Upper lobe of right lung (tissue), 1 donor: ENCODE results near the gene DEPDC1B. TPM values are rescaled to one million over a fixed set of nuclear protein-coding genes. Genes with fewer than 3 reads are reported as not detected.

Experiments used
- ATAC-seq: fragments of 200-7000 bp; cut with Tn5 transposase; one replicate; pipeline ENCODE4 v1.9.1; 2020; ENCODE audit warnings: mild to moderate bottlenecking, moderate library complexity
- DNase-seq: peaks from one replicate; pipeline ENCODE4 v3.0.0-alpha.2; 2020
- H3K27ac ChIP-seq: fragments of 200-600 bp; one replicate; pipeline ENCODE4 v1.8.0; 2022
- H3K27me3 ChIP-seq: fragments of 200-600 bp; one replicate; pipeline ENCODE4 v1.8.0; 2022; ENCODE audit warnings: mild to moderate bottlenecking
- H3K36me3 ChIP-seq: fragments of 200-600 bp; one replicate; pipeline ENCODE4 v1.8.0; 2022
- H3K4me1 ChIP-seq: fragments of 200-600 bp; one replicate; pipeline ENCODE4 v1.8.0; 2022
- H3K4me3 ChIP-seq: fragments of 200-600 bp; one replicate; pipeline ENCODE4 v1.8.0; 2022; ENCODE audit warnings: mild to moderate bottlenecking
- H3K9me3 ChIP-seq: fragments of 200-600 bp; one replicate; pipeline ENCODE4 v1.8.0; 2022
- intact Hi-C: fragments of 100-400 bp; cut with DNase I; formaldehyde crosslinking; loops from one replicate; pipeline ENCODE4 v1.11.0; 2022
- total RNA-seq: library from RNA; stranded (reverse); fragmentation: NEBNext Ultra II Directional; extraction: Animal tissue kit (Norgen Biotek cat#: 25700); gene quantifications from one replicate; pipeline ENCODE4 v1.2.1, GENCODE V29; 2021
- TF ChIP-seq, protein P1 (sequence below): fragments of 200-600 bp; IDR thresholded peaks from one replicate; pipeline ENCODE4 v1.8.0; 2022; ENCODE audit warnings: antibody characterized with exemption
- donor health status: DM: no; HTN: yes; CAD: no; lungs with severe emphysema.

Gene DEPDC1B
- total RNA-seq, 1 donor from 2014 or later = 0.20 TPM

DNA sequence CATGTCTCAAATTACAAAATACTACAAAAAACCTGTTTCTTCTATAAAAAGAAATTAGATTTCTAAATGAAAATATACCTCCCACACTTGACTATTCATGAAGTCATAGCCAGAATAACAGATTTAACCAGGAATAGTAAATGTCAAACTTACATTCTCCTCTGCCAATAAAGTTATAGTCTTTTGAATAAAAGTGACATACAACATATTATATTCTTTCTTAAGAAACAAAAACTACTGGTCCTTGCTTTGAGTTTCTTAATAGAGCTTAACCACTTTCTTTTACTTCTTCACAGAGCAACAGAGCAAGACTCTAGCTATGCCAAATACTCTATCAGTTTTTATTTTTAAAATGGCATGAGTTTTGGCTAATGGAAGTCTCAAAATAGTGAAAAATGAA, 61.7 kb downstream of the DEPDC1B start:
- Histone ChIP-seq H3K4me3 (no peak overlapping the region), H3K9me3 (no peaks in the 10 kb centered on the region), H3K36me3 (no peaks in the 10 kb centered on the region), H3K27ac (no peak overlapping the region), H3K27me3 (no peaks in the 10 kb centered on the region), H3K4me1 (no peaks in the 10 kb centered on the region)
- intact Hi-C loops = no loop called here
- TF ChIP-seq, protein P1, sequence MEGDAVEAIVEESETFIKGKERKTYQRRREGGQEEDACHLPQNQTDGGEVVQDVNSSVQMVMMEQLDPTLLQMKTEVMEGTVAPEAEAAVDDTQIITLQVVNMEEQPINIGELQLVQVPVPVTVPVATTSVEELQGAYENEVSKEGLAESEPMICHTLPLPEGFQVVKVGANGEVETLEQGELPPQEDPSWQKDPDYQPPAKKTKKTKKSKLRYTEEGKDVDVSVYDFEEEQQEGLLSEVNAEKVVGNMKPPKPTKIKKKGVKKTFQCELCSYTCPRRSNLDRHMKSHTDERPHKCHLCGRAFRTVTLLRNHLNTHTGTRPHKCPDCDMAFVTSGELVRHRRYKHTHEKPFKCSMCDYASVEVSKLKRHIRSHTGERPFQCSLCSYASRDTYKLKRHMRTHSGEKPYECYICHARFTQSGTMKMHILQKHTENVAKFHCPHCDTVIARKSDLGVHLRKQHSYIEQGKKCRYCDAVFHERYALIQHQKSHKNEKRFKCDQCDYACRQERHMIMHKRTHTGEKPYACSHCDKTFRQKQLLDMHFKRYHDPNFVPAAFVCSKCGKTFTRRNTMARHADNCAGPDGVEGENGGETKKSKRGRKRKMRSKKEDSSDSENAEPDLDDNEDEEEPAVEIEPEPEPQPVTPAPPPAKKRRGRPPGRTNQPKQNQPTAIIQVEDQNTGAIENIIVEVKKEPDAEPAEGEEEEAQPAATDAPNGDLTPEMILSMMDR = no peak
- DNase-seq = no peak
- ATAC-seq = no peak

- H3K27me3 ChIP-seq = no peaks in the 10 kb centered on the region
- no peaks in the 10 kb centered on the region for H3K9me3 ChIP-seq
- intact Hi-C loops = no loop called here
- TF ChIP-seq, protein P1 = no peak
- H3K4me1 ChIP-seq = no peaks in the 10 kb centered on the region
- H3K4me3 ChIP-seq = no peak overlapping the region
- H3K27ac ChIP-seq = no peak overlapping the region
- DNase-seq (no peak), ATAC-seq (no peak)
- H3K36me3 ChIP-seq = no peaks in the 10 kb centered on the region
These were observed 63.3 kb downstream of the DEPDC1B start for GRCh38 chr5:60636644-60637043.

DNA sequence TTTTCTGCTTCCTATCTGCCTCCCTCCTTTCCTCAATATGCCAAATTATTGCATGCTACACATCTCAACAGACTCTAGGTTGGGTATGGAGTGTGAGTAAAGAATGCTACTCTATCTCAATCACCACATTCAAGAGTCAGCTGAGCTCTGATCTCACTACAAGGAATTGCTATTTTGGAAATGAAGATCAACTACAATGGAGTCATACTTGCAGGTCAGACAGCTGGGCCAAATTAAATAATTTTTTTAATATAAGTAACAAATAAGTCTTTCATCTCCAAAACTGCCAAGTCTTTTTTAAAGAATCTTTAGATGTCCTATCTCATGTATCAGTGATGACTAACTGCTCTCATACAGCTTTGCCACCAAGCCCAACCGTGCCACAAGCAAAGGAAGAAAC, 64.0 kb downstream of the DEPDC1B start:
- TF ChIP-seq, protein P1 = no peak
- no peaks in the 10 kb centered on the region for H3K27me3 ChIP-seq
- DNase-seq = no peak
- no peaks in the 10 kb centered on the region for H3K9me3 ChIP-seq
- H3K4me1 ChIP-seq = no peaks in the 10 kb centered on the region
- no peak overlapping the region for H3K4me3 ChIP-seq
- intact Hi-C loops = no loop called here
- no peak for ATAC-seq
- no peaks in the 10 kb centered on the region for H3K36me3 ChIP-seq
- H3K27ac ChIP-seq = no peak overlapping the region

DNA sequence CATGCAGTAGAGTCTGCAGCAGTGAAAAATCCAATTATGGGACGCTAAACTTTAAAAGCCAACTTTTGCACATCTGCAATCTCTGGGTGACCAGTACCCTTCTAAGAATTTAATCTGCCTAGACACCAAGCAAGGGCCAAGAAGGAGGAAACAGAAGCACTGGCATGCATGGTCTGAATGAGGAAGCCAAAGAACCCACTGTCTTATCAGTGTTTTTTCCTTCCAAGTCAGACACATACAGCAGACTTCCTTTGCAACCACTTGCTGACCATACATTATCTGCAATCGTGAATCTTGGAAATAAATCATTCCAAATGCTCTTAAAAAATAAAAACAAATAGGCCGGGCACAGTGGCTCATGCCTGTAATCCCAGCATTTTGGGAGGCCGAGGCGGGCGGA, 65.9 kb downstream of the DEPDC1B start:
- H3K9me3 ChIP-seq = no peaks in the 10 kb centered on the region
- TF ChIP-seq, protein P1 = no peak
- no peak overlapping the region for H3K4me3 ChIP-seq
- no peak for ATAC-seq
- H3K27ac ChIP-seq = no peak overlapping the region
- intact Hi-C loops = no loop called here
- no peaks in the 10 kb centered on the region for H3K27me3 ChIP-seq
- H3K4me1 ChIP-seq = no peaks in the 10 kb centered on the region
- H3K36me3 ChIP-seq = no peaks in the 10 kb centered on the region
- DNase-seq = no peak

DNA sequence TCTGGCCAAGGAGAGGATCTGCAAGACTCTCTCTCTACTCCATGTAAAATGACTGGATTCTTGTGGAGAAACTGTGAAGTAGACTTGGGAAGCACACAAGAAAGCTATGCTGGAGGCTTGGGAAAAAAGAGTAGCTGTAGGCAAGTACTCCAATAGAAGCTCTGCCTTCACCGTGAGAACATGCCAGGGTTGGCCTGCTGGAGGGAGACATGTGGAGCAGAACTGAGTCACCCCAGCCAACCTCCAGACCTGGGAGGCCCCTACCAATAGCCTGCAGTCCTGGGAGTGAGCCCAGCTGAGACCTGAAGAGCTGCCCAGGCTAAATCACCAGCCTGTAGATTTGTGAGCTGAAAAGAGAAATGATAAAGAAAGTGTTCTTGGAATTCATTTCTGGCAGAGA, 66.6 kb downstream of the DEPDC1B start:
- Histone ChIP-seq H3K9me3 (no peaks in the 10 kb centered on the region), H3K27ac (no peak overlapping the region), H3K36me3 (no peaks in the 10 kb centered on the region), H3K4me3 (no peak overlapping the region), H3K4me1 (no peaks in the 10 kb centered on the region), H3K27me3 (no peaks in the 10 kb centered on the region)
- TF ChIP-seq, protein P1 = no peak
- ATAC-seq (peak; percentile 51), DNase-seq (no peak)
- intact Hi-C loops = no loop called here

DNA sequence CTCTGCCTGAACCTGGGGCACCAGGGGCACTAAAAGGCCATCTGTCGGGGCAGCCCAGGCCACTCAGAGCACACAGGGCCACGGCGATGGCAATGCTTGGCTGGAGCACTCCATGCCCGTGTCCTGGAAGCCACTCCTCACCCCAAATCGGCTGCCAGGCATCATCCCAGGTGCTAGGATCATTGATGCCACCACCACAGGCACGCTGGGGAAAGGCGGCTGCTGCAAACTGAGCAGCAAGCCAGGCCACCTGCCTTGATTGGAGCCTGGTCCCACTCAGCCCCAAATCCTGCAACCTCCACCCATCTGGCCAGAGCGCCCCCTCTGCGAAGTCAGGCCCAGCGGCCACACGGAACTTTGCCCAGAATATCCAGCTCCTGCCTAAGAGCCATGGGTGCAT, 67.8 kb downstream of the DEPDC1B start:
- intact Hi-C loops = no loop called here
- H3K36me3 ChIP-seq = no peaks in the 10 kb centered on the region
- TF ChIP-seq, protein P1 = no peak
- H3K27ac ChIP-seq = no peak overlapping the region
- no peak for ATAC-seq
- no peaks in the 10 kb centered on the region for H3K27me3 ChIP-seq
- no peaks in the 10 kb centered on the region for H3K9me3 ChIP-seq
- no peak overlapping the region for H3K4me3 ChIP-seq
- H3K4me1 ChIP-seq = no peaks in the 10 kb centered on the region
- no peak for DNase-seq
